Neural cell (in vitro differentiated cells): ENCODE results near the gene COLEC12.

Experiments
- CTCF ChIP-seq: fragments of 450-650 bp; IDR thresholded peaks from 2 replicates; pipeline ENCODE4 v1.5.1; 2014; ENCODE audit warnings: antibody characterized with exemption, mild to moderate bottlenecking, moderate library complexity; ENCODE audit not compliant: poor library complexity, severe bottlenecking
- EP300 ChIP-seq: fragments of 450-650 bp; conservative IDR thresholded peaks from 2 replicates; pipeline ENCODE4 v1.6.1; 2014; ENCODE audit warnings: antibody characterized with exemption, mild to moderate bottlenecking, moderate library complexity; ENCODE audit not compliant: poor library complexity, severe bottlenecking
- POLR2AphosphoS5 ChIP-seq: IDR thresholded peaks from 2 replicates; pipeline ENCODE4 v1.6.1; 2012
- RAD21 ChIP-seq: fragments of 450-650 bp; conservative IDR thresholded peaks from 2 replicates; pipeline ENCODE4 v1.6.1; 2014; ENCODE audit warnings: antibody characterized with exemption, mild to moderate bottlenecking, moderate library complexity
- REST ChIP-seq: IDR thresholded peaks from 2 replicates; pipeline ENCODE4 v1.6.1; 2012; ENCODE audit warnings: borderline replicate concordance
- SMC3 ChIP-seq: fragments of 450-650 bp; conservative IDR thresholded peaks from 2 replicates; pipeline ENCODE4 v1.6.1; 2014; ENCODE audit warnings: antibody characterized with exemption, mild to moderate bottlenecking, moderate library complexity; ENCODE audit not compliant: poor library complexity

GRCh38 chr18:470661-471501 is 29.6 kb downstream of the COLEC12 start:
- TF ChIP-seq CTCF (no peak), POLR2AphosphoS5 (no peak), SMC3 (no peak), REST (no peak), EP300 (no peak), RAD21 (no peak)
